ENCODE results near the gene CLRN1.

DNA sequence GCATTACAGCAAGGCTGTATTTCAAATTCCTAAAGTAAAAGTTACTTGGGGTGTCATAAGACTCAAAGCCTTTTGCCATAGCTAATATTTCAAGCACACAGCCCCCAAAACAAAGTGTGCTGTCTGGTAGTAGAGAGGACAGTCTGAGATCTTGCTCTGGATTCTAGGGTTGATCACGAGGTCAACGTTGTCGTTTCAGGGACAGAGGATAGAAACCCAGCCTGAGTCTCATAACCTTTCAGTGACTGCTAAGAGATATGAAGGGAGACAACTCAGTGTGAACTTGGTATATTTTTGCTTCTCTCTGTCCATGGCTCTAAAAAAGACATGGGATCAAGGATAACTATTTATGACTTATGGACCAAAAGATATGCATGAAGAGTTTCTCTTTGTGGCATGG lies 41.7 kb downstream of the CLRN1 start:
- TF ChIP-seq, protein P1, sequence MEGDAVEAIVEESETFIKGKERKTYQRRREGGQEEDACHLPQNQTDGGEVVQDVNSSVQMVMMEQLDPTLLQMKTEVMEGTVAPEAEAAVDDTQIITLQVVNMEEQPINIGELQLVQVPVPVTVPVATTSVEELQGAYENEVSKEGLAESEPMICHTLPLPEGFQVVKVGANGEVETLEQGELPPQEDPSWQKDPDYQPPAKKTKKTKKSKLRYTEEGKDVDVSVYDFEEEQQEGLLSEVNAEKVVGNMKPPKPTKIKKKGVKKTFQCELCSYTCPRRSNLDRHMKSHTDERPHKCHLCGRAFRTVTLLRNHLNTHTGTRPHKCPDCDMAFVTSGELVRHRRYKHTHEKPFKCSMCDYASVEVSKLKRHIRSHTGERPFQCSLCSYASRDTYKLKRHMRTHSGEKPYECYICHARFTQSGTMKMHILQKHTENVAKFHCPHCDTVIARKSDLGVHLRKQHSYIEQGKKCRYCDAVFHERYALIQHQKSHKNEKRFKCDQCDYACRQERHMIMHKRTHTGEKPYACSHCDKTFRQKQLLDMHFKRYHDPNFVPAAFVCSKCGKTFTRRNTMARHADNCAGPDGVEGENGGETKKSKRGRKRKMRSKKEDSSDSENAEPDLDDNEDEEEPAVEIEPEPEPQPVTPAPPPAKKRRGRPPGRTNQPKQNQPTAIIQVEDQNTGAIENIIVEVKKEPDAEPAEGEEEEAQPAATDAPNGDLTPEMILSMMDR (conservative IDR thresholded peaks at IDR 0.05; ENCODE audit: low read length): no peak
- no peak for TF ChIP-seq EZH2phosphoT487 (IDR thresholded peaks at IDR 0.05; ENCODE audit: borderline replicate concordance)
